HK-2 (cell line): Measurements from ENCODE around the gene DUOX2.
A peak's percentile ranks its signal among the peaks of the same experiment; 100 is the strongest.
"Not testable (repeated sequence)": the region's sequence is repeated elsewhere in the genome, so short reads cannot be mapped to it uniquely, and the experiment has no call there.

Source experiments
- DNase-seq: peaks from one replicate; pipeline ENCODE4 v3.0.0-alpha.2; 2018; ENCODE audit not compliant: unreplicated experiment

Gene DUOX2

GRCh38 chr15:45073602-45074001, 40.4 kb downstream of the DUOX2 start:
- DNase-seq: not testable (repeated sequence)

DNA sequence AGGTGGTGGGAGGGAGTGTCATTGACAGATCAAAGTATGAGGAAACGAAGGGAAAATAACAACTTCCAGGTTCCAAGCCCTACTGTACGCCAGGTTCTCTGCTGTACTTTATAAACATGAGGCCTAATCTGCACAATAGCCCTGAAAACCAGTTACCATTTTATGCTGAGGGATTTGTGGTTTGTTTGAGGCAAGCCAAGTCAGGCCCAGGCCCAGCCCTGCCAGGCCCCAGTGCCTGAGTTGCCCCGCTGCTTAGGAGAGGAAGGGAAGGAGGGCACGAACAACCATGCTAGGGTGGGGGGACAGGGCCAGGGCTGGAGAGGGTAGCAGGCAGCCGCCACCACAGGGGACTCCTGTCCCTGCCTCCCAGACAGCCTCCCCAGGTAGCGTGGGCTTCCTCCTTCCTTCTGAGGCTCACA, 44.0 kb downstream of the DUOX2 start:
- DNase-seq: not testable (repeated sequence)

- peak; percentile 20 for DNase-seq
These were observed 49.6 kb downstream of the DUOX2 start for GRCh38 chr15:45064386-45064785.

GRCh38 chr15:45062301-45062700, 51.7 kb downstream of the DUOX2 start:
- DNase-seq: not testable (repeated sequence)

DNA sequence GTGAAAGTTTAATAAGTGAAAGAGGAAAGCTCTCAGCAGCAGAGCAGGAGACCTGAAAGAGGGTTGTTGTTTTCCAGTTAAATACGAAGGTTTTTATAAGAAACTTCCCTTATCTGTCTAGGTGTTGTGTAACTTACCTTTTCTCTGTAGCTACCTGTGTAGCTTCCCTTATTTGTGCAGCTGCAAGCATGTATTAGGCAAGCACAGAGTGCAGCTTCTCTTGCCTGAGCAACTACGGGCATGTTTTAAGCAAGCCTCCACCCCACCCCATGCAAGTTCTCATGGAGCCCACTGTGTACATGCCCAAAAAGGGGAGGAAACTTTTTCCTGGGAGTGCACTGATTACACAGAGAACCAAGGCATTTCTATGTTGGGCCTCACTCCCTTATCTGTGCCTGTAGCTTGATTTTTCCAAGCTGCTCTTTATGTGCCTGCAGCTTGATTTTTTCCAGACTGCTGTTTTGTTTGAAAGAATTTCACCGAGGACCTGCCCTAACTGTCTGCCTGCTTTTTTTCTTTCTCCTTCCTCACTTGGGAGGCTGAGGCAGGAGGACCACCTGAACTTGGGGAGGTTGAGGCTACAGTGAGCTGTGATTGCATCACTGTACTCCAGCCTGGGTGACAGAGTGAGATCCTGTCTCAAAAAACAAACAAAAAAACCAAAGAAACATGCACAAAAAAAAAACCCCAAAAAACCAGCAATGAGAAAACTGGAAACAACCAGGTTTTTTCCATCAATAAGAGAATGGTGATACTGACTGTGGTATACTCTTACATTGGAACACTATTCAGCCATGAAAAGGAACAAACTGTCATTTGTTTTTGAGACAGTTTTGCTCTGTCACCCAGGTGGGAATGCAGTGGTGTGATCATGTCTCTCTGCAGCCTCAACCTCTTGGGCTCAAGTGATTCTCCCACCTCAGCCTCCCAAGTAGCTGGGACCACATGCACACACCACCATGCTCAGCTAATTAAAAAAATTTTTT, 55.0 kb downstream of the DUOX2 start:
- not testable (repeated sequence) for DNase-seq

GRCh38 chr15:45052676-45053075, 61.3 kb downstream of the DUOX2 start:
- not testable (repeated sequence) for DNase-seq

DNA sequence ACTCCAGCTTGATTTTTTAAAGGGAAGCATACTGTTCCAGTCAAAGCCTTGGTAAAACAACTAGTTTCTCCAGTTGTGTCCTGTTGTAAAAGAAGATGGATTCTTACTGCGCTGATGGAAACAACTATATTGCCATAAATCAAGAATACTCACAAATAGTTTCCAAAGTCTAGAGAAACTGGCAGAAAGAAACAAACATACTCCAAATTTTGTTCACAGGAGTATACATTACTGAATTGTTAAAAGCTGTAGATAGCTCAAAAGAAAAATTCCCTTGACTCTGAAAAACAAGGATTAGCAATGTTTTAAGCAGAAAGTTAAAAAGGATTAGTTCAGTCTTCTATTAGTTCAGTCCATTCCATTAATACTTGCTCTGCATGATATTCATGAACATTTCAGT, 63.4 kb downstream of the DUOX2 start:
- DNase-seq: no peak

- DNase-seq: no peak
These were observed 65.0 kb downstream of the DUOX2 start for GRCh38 chr15:45048794-45049631.

DNA sequence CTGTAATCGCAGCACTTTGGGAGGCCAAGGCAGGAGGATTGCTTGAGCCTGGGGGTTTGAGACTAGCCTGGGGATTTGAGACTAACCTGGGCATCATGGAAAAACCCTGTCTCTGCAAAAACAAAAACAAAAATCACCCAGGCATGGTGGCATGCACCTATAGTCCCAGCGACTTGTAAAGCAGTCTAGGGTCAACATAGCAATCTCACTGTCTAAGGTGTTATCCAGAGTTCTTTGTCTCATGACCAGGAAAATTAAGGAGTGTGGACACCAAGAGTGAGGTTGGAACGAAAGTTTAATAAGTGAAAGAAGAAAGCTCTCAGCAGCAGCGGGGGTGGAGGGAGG, 65.6 kb downstream of the DUOX2 start:
- not testable (repeated sequence) for DNase-seq

- not testable (repeated sequence) for DNase-seq
These were observed 69.7 kb downstream of the DUOX2 start for GRCh38 chr15:45044270-45044669.

DNA sequence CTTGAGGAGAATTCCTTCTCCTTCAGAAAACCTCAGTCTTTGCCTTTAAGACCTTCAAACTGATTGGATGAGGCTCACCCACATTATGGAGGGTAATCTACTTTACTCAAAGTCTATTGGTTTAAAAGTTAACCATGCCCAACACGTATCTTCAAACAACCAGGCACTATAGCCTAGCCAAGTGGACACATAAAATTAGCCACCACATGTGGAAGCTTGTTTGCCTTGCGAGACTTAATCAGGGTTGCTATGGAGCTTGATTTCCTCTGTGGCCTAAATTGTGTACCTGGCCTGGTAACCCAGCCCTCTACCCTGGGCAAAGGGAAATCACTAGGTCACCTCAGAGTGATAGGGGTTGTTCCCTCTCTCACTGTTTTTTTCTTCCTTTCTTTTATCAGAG, 71.1 kb downstream of the DUOX2 start:
- DNase-seq: not testable (repeated sequence)
